GM18498 (cell line): ENCODE data around the gene SLC15A1.
A peak's percentile ranks its signal among the peaks of the same experiment; 100 is the strongest.
"Not testable (repeated sequence)": the region's sequence is repeated elsewhere in the genome, so short reads cannot be mapped to it uniquely, and the experiment has no call there.

Experiments
- ATAC-seq: cut with Tn5 transposase; IDR thresholded peaks from one replicate; pipeline ENCODE4 v1.9.1; 2021; ENCODE audit warnings: mild to moderate bottlenecking, moderate library complexity; ENCODE audit not compliant: unreplicated experiment

The SLC15A1 gene

GRCh38 chr13:98664924-98665637, 87.4 kb downstream of the SLC15A1 start:
- no peak for ATAC-seq

GRCh38 chr13:98664510-98664909, 88.0 kb downstream of the SLC15A1 start:
- ATAC-seq, result no peak

- no peak for ATAC-seq
Observed at GRCh38 chr13:98664047-98664446, 88.4 kb downstream of the SLC15A1 start.

GRCh38 chr13:98658131-98658530, 94.3 kb downstream of the SLC15A1 start:
- ATAC-seq, result no peak

GRCh38 chr13:98657506-98658085, 94.9 kb downstream of the SLC15A1 start:
- no peak for ATAC-seq

- no peak for ATAC-seq
Observed at GRCh38 chr13:98656223-98656622, 96.2 kb downstream of the SLC15A1 start.

GRCh38 chr13:98653463-98653985, 98.9 kb downstream of the SLC15A1 start:
- ATAC-seq, result peak; percentile 92

- ATAC-seq, result no peak
Observed at GRCh38 chr13:98652721-98653462, 99.6 kb downstream of the SLC15A1 start.

GRCh38 chr13:98652276-98652675, 100.2 kb downstream of the SLC15A1 start:
- ATAC-seq, result no peak

GRCh38 chr13:98651744-98652143, 100.7 kb downstream of the SLC15A1 start:
- ATAC-seq, result no peak

- ATAC-seq, result no peak
Observed at GRCh38 chr13:98650396-98651107, 101.9 kb downstream of the SLC15A1 start.

- ATAC-seq, result no peak
Observed at GRCh38 chr13:98649861-98650260, 102.6 kb downstream of the SLC15A1 start.

GRCh38 chr13:98648686-98649085, 103.8 kb downstream of the SLC15A1 start:
- ATAC-seq, result no peak

- no peak for ATAC-seq
Observed at GRCh38 chr13:98648141-98648540, 104.3 kb downstream of the SLC15A1 start.

GRCh38 chr13:98647121-98647520, 105.4 kb downstream of the SLC15A1 start:
- no peak for ATAC-seq

GRCh38 chr13:98643479-98643878, 109.0 kb downstream of the SLC15A1 start:
- no peak for ATAC-seq

GRCh38 chr13:98641075-98641474, 111.4 kb downstream of the SLC15A1 start:
- no peak for ATAC-seq

- not testable (repeated sequence) for ATAC-seq
Observed at GRCh38 chr13:98639785-98640184, 112.7 kb downstream of the SLC15A1 start.

GRCh38 chr13:98638352-98638751, 114.1 kb downstream of the SLC15A1 start:
- ATAC-seq, result not testable (repeated sequence)
